GM19452 (cell line): ENCODE results near the gene PRR12.
A peak's percentile ranks its signal among the peaks of the same experiment; 100 is the strongest.
"Not testable (repeated sequence)": the region's sequence is repeated elsewhere in the genome, so short reads cannot be mapped to it uniquely, and the experiment has no call there.

Experiments used
- ATAC-seq: cut with Tn5 transposase; IDR thresholded peaks from one replicate; pipeline ENCODE4 v1.9.1; 2021; ENCODE audit not compliant: unreplicated experiment

The PRR12 gene

DNA sequence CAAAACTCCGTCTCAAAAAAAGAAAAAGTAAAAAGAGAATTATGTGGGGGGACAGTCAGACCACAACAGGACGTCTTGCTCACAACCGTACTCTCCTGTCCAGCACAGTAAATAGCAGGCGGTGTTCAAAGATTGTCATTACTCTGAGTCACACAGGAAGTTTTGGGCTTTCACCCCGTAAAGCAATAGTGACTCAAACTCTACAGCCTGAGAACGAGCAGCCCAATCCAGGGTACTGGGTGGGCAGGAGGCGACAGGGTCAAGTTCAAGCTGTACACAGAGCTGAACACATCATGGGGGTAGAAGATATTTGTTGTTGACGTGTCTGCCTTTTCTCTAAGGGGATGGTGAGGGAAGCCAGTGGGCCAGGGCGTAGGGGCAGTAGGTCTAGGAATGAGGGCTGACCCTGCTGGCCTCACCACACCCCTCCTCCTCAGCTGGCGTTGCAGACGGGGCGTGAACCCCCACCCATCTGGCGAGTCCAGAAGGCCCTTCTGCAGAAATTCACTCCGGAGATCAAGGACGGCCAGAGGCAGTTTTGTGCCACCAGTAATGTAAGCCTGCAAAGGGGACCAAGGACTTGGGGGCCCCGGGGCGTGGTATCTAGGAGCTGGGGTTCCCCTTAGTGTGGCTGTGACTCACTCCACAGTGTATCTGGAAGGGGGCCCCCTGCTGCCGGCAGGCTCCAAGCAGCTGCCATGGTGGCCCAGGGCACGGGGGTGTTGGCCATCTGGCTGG, 23.3 kb downstream of the PRR12 start:
- ATAC-seq = no peak

DNA sequence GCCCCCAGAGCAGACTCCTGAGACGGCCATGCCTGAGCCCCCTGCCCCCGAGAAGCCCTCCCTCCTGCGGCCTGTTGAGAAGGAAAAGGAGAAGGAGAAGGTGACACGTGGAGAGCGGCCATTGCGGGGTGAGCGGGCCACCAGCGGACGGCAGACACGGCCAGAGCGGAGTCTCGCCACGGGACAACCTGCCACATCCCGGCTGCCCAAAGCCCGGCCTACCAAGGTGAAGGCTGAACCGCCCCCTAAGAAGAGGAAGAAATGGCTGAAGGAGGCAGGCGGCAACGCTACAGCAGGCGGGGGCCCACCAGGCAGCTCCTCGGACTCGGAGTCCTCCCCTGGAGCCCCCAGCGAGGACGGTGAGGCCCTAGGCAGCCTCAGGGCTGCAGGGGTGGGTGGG, 24.9 kb downstream of the PRR12 start:
- ATAC-seq = no peak

DNA sequence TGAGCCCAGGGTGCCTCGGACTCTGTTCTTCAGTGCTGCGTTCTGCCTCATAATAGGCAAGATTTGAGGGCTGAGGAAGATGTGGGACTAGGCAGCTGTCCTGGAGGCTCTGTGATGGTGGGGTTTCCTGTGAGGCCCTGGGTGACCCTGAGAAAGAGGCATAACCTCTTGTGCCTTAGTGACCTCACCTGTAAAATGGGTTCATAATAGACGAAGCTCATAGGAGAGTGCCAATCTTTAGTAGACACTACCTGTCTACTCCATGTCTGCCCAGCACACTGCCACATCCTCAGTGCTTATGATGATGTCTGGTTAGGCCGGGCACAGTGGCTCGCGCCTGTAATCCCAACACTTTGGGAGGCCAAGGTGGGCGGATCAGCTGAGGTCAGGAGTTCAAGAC, 25.6 kb downstream of the PRR12 start:
- ATAC-seq = no peak

DNA sequence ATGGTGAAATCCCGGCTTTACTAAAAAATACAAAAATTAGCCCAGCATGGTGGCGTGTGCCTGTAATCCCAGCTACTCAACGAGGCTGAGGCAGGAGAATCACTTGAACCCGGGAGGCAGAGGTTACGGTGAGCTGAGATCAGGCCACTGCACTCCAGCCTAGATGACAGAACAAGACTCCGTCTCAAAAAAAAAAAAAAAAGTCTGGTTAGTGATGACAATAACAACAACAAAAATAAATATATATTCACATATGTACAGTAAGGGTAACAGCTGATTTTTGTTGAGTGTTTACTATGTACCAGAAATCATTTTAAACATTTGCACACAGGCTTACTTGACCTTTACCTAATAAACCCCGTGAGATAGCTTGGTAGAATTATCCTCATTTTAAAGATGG, 26.0 kb downstream of the PRR12 start:
- no peak for ATAC-seq

DNA sequence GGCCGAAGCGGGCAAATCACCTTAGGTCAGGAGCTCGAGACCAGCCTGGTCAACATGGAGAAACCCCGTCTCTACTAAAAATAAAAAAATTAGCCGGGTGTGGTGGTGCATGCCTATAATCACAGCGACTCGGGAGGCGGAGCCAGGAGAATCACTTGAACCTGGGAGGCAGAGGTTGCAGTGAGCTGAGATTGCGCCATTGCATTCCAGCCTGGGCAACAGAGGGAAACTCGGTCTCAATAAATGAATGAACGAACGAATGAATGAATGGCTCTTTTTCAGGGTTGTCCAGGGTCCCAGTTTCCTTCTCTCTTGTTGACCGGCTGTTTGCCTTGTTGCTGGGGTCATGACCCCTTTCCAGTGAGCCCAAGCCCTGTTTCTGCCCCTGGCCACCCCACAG, 26.9 kb downstream of the PRR12 start:
- ATAC-seq = not testable (repeated sequence)

DNA sequence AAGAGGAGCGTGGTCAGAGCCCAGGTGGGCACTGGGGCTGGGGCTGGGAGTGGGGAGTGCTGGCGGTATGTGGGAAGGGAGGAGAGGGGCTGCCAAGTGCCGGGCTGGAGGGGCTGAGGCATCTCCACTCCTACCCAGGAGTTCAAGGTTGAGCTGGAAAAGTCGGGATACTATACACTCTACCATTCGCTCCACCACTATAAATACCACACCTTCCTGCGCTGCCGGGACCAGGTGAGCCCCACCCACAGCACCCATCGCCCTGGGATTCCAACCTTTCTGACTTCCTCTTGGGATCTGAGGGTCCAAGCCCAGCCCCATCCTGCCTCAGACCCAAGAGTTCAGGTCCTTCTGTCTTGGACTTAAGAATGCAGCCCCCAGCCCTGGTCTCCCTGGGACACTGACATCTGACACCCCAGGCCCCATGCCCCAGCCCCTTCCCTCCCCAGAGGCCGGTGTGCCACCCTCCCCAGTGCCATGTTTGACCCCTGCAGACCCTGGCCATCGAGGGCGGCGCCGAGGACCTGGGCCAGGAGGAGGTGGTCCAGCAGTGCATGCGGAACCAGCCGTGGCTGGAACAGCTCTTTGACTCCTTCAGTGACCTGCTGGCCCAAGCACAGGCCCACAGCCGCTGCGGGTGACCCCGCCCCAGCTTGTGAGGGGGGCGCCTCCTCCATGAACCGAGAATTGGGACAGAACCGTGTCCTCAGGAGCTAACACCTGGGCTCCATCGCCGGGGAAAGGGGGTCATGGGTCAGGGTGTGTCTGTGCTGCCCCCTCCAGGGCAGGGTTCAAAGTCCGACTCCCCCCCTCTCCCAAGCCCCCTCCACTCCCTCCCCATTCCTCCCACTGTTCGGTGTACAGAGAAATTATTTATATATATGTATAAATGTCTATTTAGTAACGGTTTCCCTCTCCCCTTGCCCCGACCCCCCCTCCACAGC, 34.3 kb downstream of the PRR12 start:
- ATAC-seq = no peak

DNA sequence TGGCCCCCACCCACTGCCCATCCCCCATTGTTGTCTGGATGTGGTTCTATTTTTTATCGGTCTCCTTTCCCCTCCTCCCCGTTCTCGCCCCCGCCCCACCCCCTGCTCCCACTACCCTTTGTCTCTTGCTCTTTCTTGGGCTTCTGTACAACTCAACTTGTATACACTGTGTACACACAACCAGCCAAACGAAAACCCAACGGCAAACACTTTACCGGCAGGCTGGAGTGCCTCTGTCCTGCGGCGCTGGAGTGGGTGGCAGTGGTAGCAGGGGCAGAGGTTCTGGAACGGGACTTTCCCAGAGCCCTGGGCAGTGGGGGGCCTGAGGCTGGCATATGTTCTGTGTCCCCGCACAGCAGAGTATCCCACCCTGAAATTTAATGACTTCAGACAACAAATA, 35.2 kb downstream of the PRR12 start:
- no peak for ATAC-seq

- ATAC-seq = no peak
Observed at GRCh38 chr19:49629659-49630058, 38.7 kb downstream of the PRR12 start.

DNA sequence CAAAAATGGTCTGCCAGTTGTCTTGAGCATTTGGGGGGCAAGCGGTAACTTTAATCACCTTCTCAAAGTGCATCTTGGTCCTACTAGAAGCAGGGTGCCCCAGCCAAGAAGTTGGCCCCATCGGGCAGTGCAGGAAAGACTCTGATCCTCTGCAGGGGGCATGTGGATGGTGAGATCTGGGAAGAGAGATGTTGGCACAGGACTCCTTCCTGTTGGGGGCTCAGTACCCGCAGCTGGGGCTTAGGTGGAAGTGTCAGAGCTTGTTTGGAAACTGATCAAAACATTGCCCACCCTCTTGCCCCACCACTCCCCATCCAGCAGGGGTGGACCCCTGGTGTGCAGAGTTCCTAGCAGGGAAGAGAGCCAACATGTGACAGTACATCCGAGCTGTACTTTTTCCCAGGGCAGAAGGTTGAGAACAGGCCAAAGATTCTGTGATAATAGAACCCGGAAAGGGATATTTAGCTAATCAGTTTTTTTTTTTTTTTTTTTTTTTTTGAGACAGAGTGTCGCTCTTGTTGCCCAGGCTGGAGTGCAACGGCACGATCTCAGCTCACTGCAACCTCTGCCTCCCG, 40.1 kb downstream of the PRR12 start:
- no peak for ATAC-seq

DNA sequence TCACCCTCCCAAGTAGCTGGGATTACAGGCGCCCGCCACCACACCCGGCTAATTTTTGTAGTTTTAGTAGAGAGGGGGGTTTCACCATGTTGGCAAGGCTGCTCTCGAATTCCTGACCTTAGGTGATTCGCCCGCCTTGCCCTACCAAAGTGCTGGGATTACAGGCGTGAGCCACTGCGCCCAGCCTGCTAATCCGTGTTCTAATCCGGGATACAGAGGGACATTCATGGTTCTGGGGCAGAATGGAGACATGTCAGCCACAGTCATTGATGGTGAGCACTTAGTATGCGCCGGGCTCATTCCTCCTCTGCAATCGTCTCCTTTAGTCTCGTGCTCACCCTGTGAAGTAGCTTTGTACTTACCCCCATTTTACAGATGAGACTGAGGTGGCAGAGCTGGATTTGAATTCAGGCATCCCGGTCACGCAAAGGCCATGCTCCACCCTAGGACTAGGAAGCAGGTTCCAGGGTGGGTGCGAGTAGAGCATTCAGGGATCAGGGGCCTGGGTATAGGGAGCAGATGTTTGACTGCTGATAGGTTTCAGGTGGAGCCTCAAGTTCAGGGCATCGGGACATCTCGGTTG, 40.7 kb downstream of the PRR12 start:
- no peak for ATAC-seq

- no peak for ATAC-seq
Observed at GRCh38 chr19:49632576-49632975, 41.6 kb downstream of the PRR12 start.

DNA sequence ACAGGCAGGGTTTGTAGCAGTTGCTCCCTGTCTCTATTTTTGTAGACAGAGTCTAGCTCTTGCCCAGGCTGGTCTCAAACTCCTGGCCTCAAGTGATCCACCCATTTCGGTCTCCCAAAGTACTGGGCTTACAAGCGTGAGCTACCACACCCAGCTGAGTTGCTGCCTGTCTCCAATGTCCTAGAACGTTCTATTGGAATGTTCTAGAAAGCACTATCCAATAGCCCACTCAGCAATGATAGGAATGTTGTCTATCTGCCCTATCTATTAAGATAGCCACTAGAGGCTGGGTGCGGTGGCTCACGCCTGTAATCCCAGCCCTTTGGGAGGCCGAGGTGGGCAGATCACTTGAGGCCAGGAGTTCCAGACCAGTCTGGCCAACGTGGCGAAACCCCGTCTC, 42.3 kb downstream of the PRR12 start:
- not testable (repeated sequence) for ATAC-seq

DNA sequence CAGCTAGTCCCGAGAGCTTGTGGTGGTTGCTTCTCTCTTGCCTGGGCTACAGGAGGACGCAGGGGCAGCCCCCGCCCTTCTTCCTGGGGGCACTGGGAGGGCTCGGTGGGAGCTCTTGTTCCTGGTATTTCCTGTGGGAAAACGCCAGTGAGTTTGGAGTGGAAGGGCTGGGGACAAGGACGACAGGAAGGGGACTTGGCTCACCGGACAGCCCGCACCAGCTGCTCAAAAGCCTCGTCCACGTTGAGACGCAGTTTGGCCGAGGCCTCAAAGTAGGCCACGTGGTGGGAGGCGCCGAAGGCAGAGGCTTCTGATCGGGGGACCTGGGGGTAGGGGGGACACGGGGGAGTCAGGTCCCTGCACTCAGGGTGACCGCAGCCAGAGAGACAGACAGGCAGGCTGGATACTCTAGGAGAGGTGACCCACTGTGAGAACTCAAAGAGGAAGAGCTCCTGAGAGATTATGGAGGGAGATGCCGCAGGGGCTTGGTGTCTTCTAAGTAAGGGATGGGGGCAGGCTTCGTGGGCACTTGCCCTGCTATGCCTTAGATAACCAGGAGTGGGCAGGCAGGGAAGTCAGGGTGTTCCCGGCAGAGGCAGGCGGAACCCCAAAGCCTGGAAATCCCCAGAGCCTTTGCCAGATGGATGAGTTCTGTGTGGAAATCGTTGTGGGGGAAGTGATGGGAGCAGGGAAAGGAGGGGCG, 44.7 kb downstream of the PRR12 start:
- ATAC-seq = no peak

DNA sequence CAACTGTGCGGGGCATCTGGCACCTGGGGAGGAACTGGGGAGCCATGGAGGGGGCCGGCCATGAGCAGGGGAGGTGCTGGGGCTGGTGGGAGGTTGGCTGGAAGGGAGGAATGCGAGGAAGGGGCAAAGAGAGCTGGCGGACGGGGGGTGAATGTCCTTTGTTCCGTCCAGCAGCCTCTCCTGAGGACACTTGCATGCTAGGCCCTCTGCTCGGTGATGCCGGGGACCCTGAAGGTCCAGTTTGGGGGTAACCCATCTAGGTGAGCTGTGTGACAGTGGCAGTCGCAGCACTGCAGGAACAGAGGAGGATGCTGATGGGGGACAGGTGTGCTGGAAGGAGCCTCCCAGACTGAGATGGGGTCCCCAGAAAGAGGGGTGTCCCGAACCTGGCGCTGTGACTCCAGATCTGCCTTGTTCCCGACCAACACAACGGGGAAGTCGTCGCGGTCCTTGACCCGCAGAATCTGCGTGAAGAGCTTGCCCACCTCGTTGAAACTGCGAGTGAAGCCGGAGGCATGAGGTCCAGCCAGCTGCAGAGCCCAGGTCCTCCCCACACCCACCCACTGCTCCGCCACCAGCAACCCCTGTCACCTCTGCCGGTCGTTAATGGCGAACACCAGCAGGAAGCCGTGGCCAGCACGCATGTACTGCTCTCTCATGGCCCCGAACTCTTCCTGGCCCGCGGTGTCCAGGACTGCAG, 45.4 kb downstream of the PRR12 start:
- ATAC-seq = no peak

DNA sequence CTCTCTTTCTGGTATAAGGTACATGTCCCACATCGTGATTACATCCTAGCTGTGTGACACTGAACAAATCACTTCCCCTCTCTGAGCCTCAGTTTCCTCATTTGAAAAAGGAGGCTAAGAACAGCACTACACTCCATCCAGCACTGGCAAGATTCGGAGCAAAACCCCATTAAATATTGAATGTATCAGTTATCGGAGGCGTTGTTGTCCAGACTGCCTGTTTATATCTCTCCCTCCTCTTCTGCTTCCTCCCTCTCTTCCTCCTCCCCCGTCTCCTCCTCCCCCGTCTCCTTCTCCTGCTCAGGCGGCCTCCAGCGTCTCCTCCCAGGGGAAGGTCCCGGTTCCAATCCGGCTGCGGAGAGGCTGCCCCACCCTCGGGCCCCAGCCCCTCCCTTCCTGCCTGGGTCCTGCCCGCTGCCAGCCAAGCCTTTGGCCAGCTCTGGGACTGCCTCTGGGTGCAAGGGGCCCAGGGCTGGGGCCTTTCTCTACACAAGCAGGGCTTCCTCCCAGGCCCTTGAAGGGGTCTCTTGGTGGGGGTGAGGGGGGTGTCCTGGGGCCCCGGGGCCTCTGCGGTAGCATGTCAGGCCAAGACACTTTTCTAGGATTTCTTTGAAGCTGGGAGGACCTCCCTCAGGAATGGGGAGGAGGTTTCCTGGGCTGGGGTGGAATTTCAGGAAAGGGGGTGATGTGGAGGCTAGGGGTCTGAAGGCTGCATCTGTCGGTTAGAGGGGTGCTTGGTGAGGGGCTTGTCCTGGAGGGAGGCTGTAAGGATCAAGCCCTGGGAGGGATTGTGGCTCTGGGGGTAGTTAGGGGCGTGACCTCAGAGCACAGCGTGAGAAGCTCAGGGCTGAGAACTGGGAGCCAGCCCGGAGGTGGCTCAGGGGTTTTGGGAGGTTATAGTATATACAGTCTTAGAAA, 47.1 kb downstream of the PRR12 start:
- ATAC-seq = no peak

DNA sequence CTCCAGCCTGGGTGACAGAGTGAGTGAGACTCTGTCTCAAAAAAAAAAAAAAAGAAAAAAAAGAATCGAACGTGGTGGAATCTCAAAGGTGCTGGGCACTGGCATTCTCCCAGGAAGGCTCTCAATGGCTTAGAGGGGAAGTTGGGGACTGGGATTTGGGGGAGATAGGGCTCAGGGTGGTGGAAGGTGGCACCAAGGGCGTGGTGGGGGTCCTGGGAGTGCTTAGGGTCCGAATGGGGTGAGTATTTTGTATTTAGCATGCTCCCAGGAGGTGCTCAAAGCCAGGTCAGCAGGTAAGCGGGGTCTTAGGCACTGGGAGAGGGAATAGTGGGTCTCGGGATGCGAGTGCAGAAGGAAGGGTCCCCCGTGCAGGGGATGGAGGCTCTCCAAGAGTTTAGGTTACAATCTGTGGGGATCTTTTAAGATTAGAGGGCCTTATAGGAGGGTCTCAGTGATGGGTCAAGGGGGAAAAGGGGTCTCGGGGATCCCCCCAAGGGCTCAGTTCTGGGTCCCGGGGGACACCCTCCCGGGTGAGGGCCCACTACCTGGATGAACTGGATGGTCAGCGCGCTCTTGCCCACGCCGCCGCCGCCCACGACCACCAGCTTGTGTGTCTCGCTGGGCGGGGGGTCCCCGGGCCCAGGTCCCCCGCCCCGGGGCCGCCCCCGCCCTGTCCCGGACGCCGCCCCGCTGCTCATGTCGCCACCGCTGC, 48.6 kb downstream of the PRR12 start:
- ATAC-seq = no peak

DNA sequence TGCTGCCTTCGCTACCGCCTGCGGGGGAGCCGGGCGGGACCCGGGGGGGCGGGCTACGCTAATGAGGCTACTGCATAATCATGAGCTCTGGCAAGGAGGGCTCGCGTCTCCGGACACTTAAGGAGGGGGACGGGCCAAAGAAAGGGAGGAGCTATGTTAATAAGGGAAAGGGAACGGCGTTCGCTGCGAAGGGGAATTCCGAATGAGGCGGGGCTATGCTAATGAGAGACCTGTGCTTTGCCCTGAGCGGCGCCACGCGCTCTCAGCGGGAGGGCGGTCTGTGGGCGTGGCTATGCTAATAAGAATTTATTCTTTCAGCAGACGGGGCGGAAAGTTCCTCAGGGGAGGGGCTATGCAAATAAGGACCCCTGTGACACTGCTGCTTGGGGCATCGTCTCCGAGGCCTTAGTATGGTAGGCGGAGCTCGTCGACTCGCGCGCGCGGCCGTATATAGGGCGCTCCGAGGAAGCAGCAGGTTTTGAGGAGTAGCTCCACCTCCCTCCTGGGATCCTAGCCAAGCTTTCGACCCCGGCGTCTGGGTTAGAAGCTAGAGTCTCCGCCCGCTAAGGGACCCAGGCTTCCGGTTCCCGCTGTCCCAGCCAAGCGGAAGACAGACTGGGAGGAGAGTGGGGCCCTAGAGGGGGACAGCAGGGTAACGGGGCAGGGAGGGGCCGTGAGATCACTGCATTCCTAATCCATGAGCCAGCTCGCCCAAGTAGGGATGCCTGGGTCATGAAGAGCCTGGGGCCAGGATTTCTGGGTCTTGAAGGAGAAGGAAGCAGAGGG, 49.3 kb downstream of the PRR12 start, which contains the start of gene RRAS:
Gene RRAS, minus strand, starts transcription at position 31 of the 786 bp plus-strand sequence. CDS start 45 bp downstream, outside the sequence.
- peak; percentile 56 for ATAC-seq
